MM.1S (cell line): ENCODE measurements around the gene GTPBP6.

ENCODE experiments used
- DNase-seq: peaks from one replicate; pipeline ENCODE4 v3.0.0-alpha.2; 2015
- H2AFZ ChIP-seq: fragments of 300-600 bp; sonication (generic); 2 replicates; pipeline ENCODE4 v1.6.0; 2016; ENCODE audit warnings: antibody characterized with exemption, low read length
- H3F3A ChIP-seq: fragments of 300-600 bp; sonication (generic); 2 replicates; pipeline ENCODE4 v1.6.1; 2016; ENCODE audit warnings: mild to moderate bottlenecking, antibody characterized with exemption, low read length, moderate library complexity, mixed read lengths; ENCODE audit not compliant: insufficient read depth
- H3K27ac ChIP-seq: fragments of 300-600 bp; sonication (generic); 2 replicates; pipeline ENCODE4 v1.5.1; 2016; ENCODE audit warnings: mild to moderate bottlenecking, low read length
- H3K27me3 ChIP-seq: fragments of 300-600 bp; sonication (generic); replicated peaks from 2 replicates; pipeline ENCODE4 v1.6.0; 2016; ENCODE audit warnings: low read length; ENCODE audit not compliant: insufficient read depth
- H3K36me3 ChIP-seq: fragments of 300-600 bp; sonication (generic); replicated peaks from 2 replicates; pipeline ENCODE4 v1.6.1; 2016; ENCODE audit warnings: mild to moderate bottlenecking, low read length, mixed read lengths; ENCODE audit not compliant: insufficient read depth
- H3K4me1 ChIP-seq: fragments of 300-600 bp; sonication (generic); 2 replicates; pipeline ENCODE4 v1.6.1; 2016; ENCODE audit warnings: low read length, mixed read lengths
- H3K4me2 ChIP-seq: fragments of 300-600 bp; sonication (generic); 2 replicates; pipeline ENCODE4 v1.6.0; 2016; ENCODE audit warnings: low read depth, low read length
- H3K4me3 ChIP-seq: fragments of 300-600 bp; sonication (generic); 2 replicates; pipeline ENCODE4 v1.5.1; 2016; ENCODE audit warnings: low read length, mixed read lengths
- H3K79me2 ChIP-seq: fragments of 300-600 bp; sonication (generic); 2 replicates; pipeline ENCODE4 v1.6.1; 2016; ENCODE audit warnings: mixed run types, low read length, mixed read lengths
- H3K9ac ChIP-seq: fragments of 300-600 bp; sonication (generic); 2 replicates; pipeline ENCODE4 v1.6.1; 2016; ENCODE audit warnings: low read length, mixed read lengths
- H3K9me2 ChIP-seq: fragments of 300-600 bp; sonication (generic); replicated peaks from 2 replicates; pipeline ENCODE4 v1.6.1; 2016; ENCODE audit warnings: mild to moderate bottlenecking, low read length, mixed read lengths; ENCODE audit not compliant: insufficient read depth
- H3K9me3 ChIP-seq: fragments of 300-600 bp; sonication (generic); replicated peaks from 2 replicates; pipeline ENCODE4 v1.6.1; 2016; ENCODE audit warnings: mild to moderate bottlenecking, low read length, mixed read lengths; ENCODE audit not compliant: insufficient read depth
- H4K20me1 ChIP-seq: fragments of 300-600 bp; sonication (generic); 2 replicates; pipeline ENCODE4 v1.6.1; 2016; ENCODE audit warnings: mild to moderate bottlenecking, low read length, moderate library complexity, mixed read lengths; ENCODE audit not compliant: insufficient read depth
- CTCF ChIP-seq: fragments of 300-600 bp; sonication (generic); IDR thresholded peaks from 2 replicates; pipeline ENCODE4 v1.5.1; 2016; ENCODE audit warnings: antibody characterized with exemption, low read length, mixed read lengths
- EZH2 ChIP-seq: fragments of 300-600 bp; sonication (generic); optimal IDR thresholded peaks from 2 replicates; pipeline ENCODE3; 2017; ENCODE audit warnings: low read depth, mild to moderate bottlenecking, antibody characterized with exemption, low read length, mixed read lengths
- EZH2phosphoT487 ChIP-seq: fragments of 300-600 bp; sonication (generic); IDR thresholded peaks from 2 replicates; pipeline ENCODE4 v1.6.1; 2018; ENCODE audit warnings: antibody characterized with exemption, low read length

Gene GTPBP6

DNA sequence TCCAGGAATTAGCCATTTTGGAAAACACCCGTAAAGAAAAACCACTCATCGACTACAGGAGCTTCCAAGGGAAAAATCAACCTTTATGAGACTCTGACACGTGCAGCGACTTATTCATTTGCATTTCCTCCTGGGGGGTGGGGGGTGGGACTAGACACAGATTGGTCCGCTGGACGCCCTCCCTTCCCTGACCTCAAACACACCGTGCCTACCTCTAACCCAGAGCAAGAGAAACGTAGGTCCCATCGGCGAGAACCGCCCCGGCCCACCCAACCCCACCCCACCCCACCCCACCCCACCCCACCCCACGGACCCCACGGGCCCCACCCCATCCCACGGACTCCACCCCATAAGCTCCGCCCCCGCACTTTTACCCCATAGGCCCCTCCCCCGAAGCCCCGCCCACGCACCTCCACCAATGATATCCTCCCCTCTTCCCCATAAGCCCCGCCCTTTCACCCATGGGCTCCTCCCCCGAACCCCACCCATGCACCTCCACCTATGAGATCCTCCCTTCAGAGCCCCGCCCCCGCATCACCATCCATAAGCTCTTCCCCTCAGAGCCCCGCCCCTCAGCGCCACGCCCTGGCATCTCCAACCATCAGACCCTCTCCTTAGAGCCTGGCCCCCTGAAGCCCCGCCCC lies 1.1 kb downstream of the GTPBP6 start:
- Histone ChIP-seq H3K36me3 (no peaks in the 10 kb centered on the region), H3K4me2 (no peak overlapping the region), H3K79me2 (peaks cover 9% of the 10 kb centered on the region), H3F3A (no peaks in the 10 kb centered on the region), H3K9ac (no peak overlapping the region), H3K4me3 (peak overlapping the region; percentile 22; the same call in 1 of the 2 replicates), H3K4me1 (no peaks in the 10 kb centered on the region), H4K20me1 (no peaks in the 10 kb centered on the region), H3K27ac (no peak overlapping the region), H3K9me2 (no peaks in the 10 kb centered on the region), H2AFZ (no peak overlapping the region), H3K9me3 (no peaks in the 10 kb centered on the region), H3K27me3 (no peaks in the 10 kb centered on the region)
- TF ChIP-seq EZH2phosphoT487, result no peak
- no peak for TF ChIP-seq CTCF
- no peak for TF ChIP-seq EZH2
- no peak for DNase-seq

- Histone ChIP-seq H3K27ac (no peak overlapping the region), H3K4me3 (no peak overlapping the region), H3K36me3 (no peaks in the 10 kb centered on the region), H3K4me1 (no peaks in the 10 kb centered on the region), H3K79me2 (peaks cover 9% of the 10 kb centered on the region), H3K9ac (no peak overlapping the region), H3K4me2 (no peak overlapping the region), H2AFZ (no peak overlapping the region), H3K9me2 (no peaks in the 10 kb centered on the region), H3F3A (no peaks in the 10 kb centered on the region), H3K9me3 (no peaks in the 10 kb centered on the region), H4K20me1 (no peaks in the 10 kb centered on the region), H3K27me3 (no peaks in the 10 kb centered on the region)
- TF ChIP-seq CTCF (no peak), EZH2phosphoT487 (no peak), EZH2 (no peak)
- DNase-seq, result no peak
Observed at GRCh38 chrX:316351-317325, 2.0 kb downstream of the GTPBP6 start.

DNA sequence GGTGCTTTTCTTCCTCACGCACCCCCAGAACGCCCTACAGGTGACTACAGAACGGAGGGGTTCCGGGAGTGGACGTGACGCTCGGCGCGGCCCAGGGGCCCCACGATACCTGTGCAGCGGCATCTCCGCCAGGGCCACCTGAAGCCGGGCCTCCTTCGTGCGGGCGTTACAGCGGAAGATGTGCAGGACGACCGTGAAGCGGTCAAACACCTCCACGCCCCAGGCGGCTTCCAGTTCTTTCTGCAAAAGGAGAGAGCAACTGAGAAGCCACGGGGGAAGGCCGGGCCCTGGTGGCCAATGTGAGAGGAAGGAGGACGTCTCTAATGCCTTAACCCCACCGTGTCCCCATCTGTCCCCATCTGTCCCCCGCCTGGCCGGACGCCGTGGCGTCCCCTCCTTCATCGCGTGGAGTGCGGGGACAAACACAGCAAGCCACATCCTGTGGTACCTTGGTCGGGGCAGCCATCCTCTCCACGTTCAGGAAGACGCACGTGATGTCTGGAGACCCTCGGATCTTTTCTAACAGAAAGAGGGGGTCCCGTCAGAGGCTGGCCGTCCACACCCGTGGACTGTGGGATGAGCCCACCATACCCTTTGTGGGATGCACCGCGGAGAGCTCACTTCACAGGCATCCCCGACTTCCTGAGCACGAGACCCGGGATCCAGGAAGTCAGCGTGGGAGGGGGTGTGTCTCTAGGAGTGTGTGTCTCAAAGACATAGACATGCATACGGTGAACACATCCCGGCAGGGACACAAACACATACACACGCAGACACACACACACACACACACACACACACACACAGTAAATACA lies 3.6 kb downstream of the GTPBP6 start:
- H4K20me1 ChIP-seq, result no peaks in the 10 kb centered on the region
- no peak overlapping the region for H3K4me3 ChIP-seq
- no peaks in the 10 kb centered on the region for H3K9me2 ChIP-seq
- no peak overlapping the region for H2AFZ ChIP-seq
- no peaks in the 10 kb centered on the region for H3K9me3 ChIP-seq
- H3K36me3 ChIP-seq, result no peaks in the 10 kb centered on the region
- no peak overlapping the region for H3K27ac ChIP-seq
- no peak for TF ChIP-seq CTCF
- TF ChIP-seq EZH2, result no peak
- TF ChIP-seq EZH2phosphoT487, result no peak
- H3K27me3 ChIP-seq, result no peaks in the 10 kb centered on the region
- H3K9ac ChIP-seq, result no peak overlapping the region
- no peaks in the 10 kb centered on the region for H3K4me1 ChIP-seq
- H3F3A ChIP-seq, result no peaks in the 10 kb centered on the region
- DNase-seq, result no peak
- peaks cover 9% of the 10 kb centered on the region for H3K79me2 ChIP-seq
- no peak overlapping the region for H3K4me2 ChIP-seq
